Endothelial cell of umbilical vein (primary cell): ENCODE data around the gene KHDC1. TPM values are rescaled to one million over a fixed set of nuclear protein-coding genes. Genes with fewer than 3 reads are reported as not detected.
"Not testable (repeated sequence)": the region's sequence is repeated elsewhere in the genome, so short reads cannot be mapped to it uniquely, and the experiment has no call there.

ENCODE experiments used
- BruUV-seq: library from RNA; stranded (reverse); fragments of 400-500 nt; replicated peaks from 2 replicates; lab custom pipeline; 2021; lab: Mats Ljungman, UMichigan
- CTCF ChIA-PET: fragments of 300-600, 350-600 bp; sonication (Branson Sonifier 250); formaldehyde crosslinking; loops from one replicate; lab custom pipeline; 2021; ENCODE audit warnings: antibody characterized with exemption, inconsistent platforms; lab: Charles Lee
- POLR2A ChIA-PET: fragments of 300-600, 350-600 bp; sonication (Branson Sonifier 250); formaldehyde crosslinking; loops from one replicate; lab custom pipeline; 2021; ENCODE audit warnings: antibody characterized with exemption, inconsistent platforms; lab: Charles Lee
- DNase-seq: peaks from one replicate; pipeline ENCODE4 v3.0.0-alpha.2; 2011; ENCODE audit warnings: low read depth, low spot score
- FAIRE-seq: peaks from 2 replicates; lab custom pipeline; 2011; peaks lifted over from hg19 to GRCh38; lab: Jason Lieb, UNC
- H2AFZ ChIP-seq: 2 replicates; pipeline ENCODE4 v1.6.0; 2012; ENCODE audit warnings: low read depth, low read length, control low read depth, inconsistent platforms
- H3K27ac ChIP-seq: 2 replicates; pipeline ENCODE4 v1.5.1; 2011; ENCODE audit warnings: low read depth, mild to moderate bottlenecking, control low read depth, low read length, moderate library complexity; ENCODE audit not compliant: insufficient read depth
- H3K27me3 ChIP-seq, 2 experiments: 2 replicates each; pipeline versions ENCODE4 v1.6.0 to v1.6.1; 2011; ENCODE audit warnings: low read length in 2 of 2, mixed read lengths in 1 of 2; ENCODE audit not compliant: control insufficient read depth in 2 of 2, insufficient read depth in 2 of 2
- H3K36me3 ChIP-seq, 2 experiments: 2 replicates in 1 of 2; 3 replicates in 1 of 2; pipeline ENCODE4 v1.5.1; 2011; ENCODE audit warnings: low read length in 2 of 2, mild to moderate bottlenecking in 1 of 2, moderate library complexity in 1 of 2; ENCODE audit not compliant: control insufficient read depth in 2 of 2, insufficient read depth in 2 of 2; ENCODE audit errors: extremely low read depth in 1 of 2
- H3K4me1 ChIP-seq: 3 replicates; pipeline ENCODE4 v1.5.1; 2011; ENCODE audit warnings: mild to moderate bottlenecking, low read length; ENCODE audit not compliant: control insufficient read depth, insufficient read depth; ENCODE audit errors: extremely low read depth
- H3K4me2 ChIP-seq: 2 replicates; pipeline ENCODE4 v1.6.1; 2011; ENCODE audit warnings: low read length, control low read depth, mixed read lengths; ENCODE audit not compliant: insufficient read depth
- H3K4me3 ChIP-seq, 3 experiments: fragments of 200-600 bp in 1 of 3; sonication (generic), shearing (Covaris generic) in 1 of 3; replicated peaks in 1 of 3; 2 replicates each; pipeline ENCODE4 v1.5.1; 2011 to 2016; ENCODE audit warnings: control low read depth in 3 of 3, low read length in 3 of 3, mild to moderate bottlenecking in 2 of 3, inconsistent platforms in 1 of 3, low read depth in 1 of 3, moderate library complexity in 1 of 3; ENCODE audit not compliant: insufficient read depth in 1 of 3
- H3K79me2 ChIP-seq: 2 replicates; pipeline ENCODE4 v1.6.0; 2012; ENCODE audit warnings: low read length, inconsistent platforms; ENCODE audit not compliant: control insufficient read depth, insufficient read depth
- H3K9ac ChIP-seq: replicated peaks from 2 replicates; pipeline ENCODE3; 2011; ENCODE audit warnings: low read length, control low read depth; ENCODE audit not compliant: insufficient read depth; ENCODE audit errors: extremely low read depth
- H3K9me1 ChIP-seq: replicated peaks from 3 replicates; pipeline ENCODE4 v1.6.0; 2011; ENCODE audit warnings: mild to moderate bottlenecking, low read length; ENCODE audit not compliant: control insufficient read depth, insufficient read depth; ENCODE audit errors: extremely low read depth
- H3K9me3 ChIP-seq: replicated peaks from 2 replicates; pipeline ENCODE4 v1.5.1; 2012; ENCODE audit warnings: low read length, inconsistent platforms; ENCODE audit not compliant: control insufficient read depth, insufficient read depth
- H4K20me1 ChIP-seq: replicated peaks from 2 replicates; pipeline ENCODE3; 2011; ENCODE audit warnings: mild to moderate bottlenecking, low read length; ENCODE audit not compliant: control insufficient read depth, insufficient read depth; ENCODE audit errors: extremely low read depth
- CTCF ChIP-seq, 2 donors: IDR thresholded peaks; 1 replicate in 1 of 2; 2 replicates in 1 of 2; pipeline ENCODE4 v1.5.1; 2011; ENCODE audit warnings: low read length in 2 of 2, mild to moderate bottlenecking in 2 of 2, moderate library complexity in 2 of 2, control low read depth in 1 of 2, inconsistent platforms in 1 of 2, low read depth in 1 of 2; ENCODE audit not compliant: insufficient read depth in 1 of 2; ENCODE audit errors: extremely low read depth in 1 of 2
- EZH2 ChIP-seq: IDR thresholded peaks from 2 replicates; pipeline ENCODE4 v1.6.1; 2012; ENCODE audit warnings: borderline replicate concordance, low read depth, mild to moderate bottlenecking, moderate library complexity, low read length, inconsistent platforms; ENCODE audit not compliant: severe bottlenecking
- FOS ChIP-seq: IDR thresholded peaks from 2 replicates; pipeline ENCODE4 v1.6.1; 2011; ENCODE audit warnings: mild to moderate bottlenecking, low read length, moderate library complexity, borderline replicate concordance; ENCODE audit not compliant: insufficient read depth
- GATA2 ChIP-seq: IDR thresholded peaks from 2 replicates; pipeline ENCODE4 v1.7.0; 2011; ENCODE audit warnings: low read depth, mild to moderate bottlenecking, moderate library complexity, mixed read lengths, low read length; ENCODE audit not compliant: insufficient read length, insufficient read depth
- JUN ChIP-seq: IDR thresholded peaks from 2 replicates; pipeline ENCODE4 v1.6.1; 2011; ENCODE audit warnings: borderline replicate concordance, low read depth; ENCODE audit not compliant: insufficient read length, insufficient read depth
- MYC ChIP-seq: IDR thresholded peaks from one replicate; pipeline ENCODE4 v1.6.1; 2011; ENCODE audit warnings: mild to moderate bottlenecking, low read depth, low read length
- POLR2A ChIP-seq: IDR thresholded peaks from 2 replicates; pipeline ENCODE4 v1.6.1; 2012; ENCODE audit warnings: low read depth, mild to moderate bottlenecking, control low read depth, low read length
- POLR2AphosphoS5 ChIP-seq: IDR thresholded peaks from 2 replicates; pipeline ENCODE4 v1.6.1; 2012; ENCODE audit warnings: low read depth, mild to moderate bottlenecking, control low read depth, low read length, moderate library complexity; ENCODE audit not compliant: insufficient read depth
- dilution Hi-C: fragments of 300-500 bp; cut with MboI; formaldehyde crosslinking; loops from one replicate; pipeline ENCODE4 v1.15.0; 2019; ENCODE audit warnings: low sequenced_read_pairs; ENCODE audit not compliant: extremely low pct_ligation_motif_present
- intact Hi-C: fragments of 100-400 bp; cut with micrococcal nuclease; formaldehyde crosslinking; loops from one replicate; pipeline ENCODE4 v1.10.0; 2022
- polyA plus RNA-seq, 4 experiments: library from polyadenylated mRNA; depleted of rRNA in 3 of 4; stranded (reverse) in 3 of 4; unstranded in 1 of 4; fragments of >200 nt; gene quantifications; 2 replicates each; pipeline versions ENCODE4 v1.2.1 to v1.2.3, GENCODE V29; 2011 to 2012; ENCODE audit warnings: missing spikeins in 1 of 4
- total RNA-seq: library from RNA; stranded (reverse); gene quantifications from 2 replicates; pipeline ENCODE4 v1.2.3, GENCODE V29; 2021
- TF ChIP-seq, protein P1 (sequence below): IDR thresholded peaks from 2 replicates; pipeline ENCODE4 v1.6.1; 2011; ENCODE audit not compliant: insufficient read depth, insufficient read length

The KHDC1 gene
- total and polyA plus RNA-seq, 2 donors (not counting 3 experiments of a cell fraction or from before 2014, with no cell fraction given), result 3.3 to 4.4 TPM

DNA sequence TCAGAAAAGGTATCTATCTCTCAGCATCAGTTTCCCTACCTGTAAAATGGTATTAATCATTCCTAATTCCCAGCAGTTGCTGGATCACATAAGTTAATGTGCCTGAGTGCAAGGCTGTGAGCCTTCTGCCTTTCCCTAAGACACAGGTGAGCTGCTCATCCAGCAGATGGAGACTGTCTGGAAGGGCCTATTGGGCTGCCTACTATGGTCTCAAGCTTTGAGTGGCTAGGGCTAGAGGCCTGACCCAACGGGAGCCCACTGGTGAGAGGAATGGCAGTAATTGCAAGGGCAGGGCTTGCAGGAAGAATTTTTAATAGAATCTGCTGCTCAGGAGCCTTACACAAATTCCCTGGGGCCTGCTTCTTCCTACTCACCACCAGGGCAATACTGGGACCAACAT is 4.3 kb downstream of the KHDC1 start:
- no peaks in the 10 kb centered on the region for H3K9me3 ChIP-seq
- H3K4me2 ChIP-seq, result no peak overlapping the region
- no peaks in the 10 kb centered on the region for H3K36me3 ChIP-seq
- no peak for DNase-seq
- no peaks in the 10 kb centered on the region for H3K9me1 ChIP-seq
- BruUV-seq, result no TSS peak
- H2AFZ ChIP-seq, result no peak overlapping the region
- intact Hi-C loops, result no loop called here
- ChIA-PET CTCF (no interaction called here), POLR2A (no interaction called here)
- no peaks in the 10 kb centered on the region for H3K79me2 ChIP-seq
- no peaks in the 10 kb centered on the region for H4K20me1 ChIP-seq
- no peak overlapping the region for H3K4me3 ChIP-seq
- no peak for FAIRE-seq
- no peaks in the 10 kb centered on the region for H3K27me3 ChIP-seq
- dilution Hi-C loops, result no loop called here
- H3K4me1 ChIP-seq, result peaks cover 15% of the 10 kb centered on the region
- H3K27ac ChIP-seq, result no peak overlapping the region
- TF ChIP-seq POLR2AphosphoS5, result no peak
- TF ChIP-seq MYC, result no peak
- no peak for TF ChIP-seq JUN
- TF ChIP-seq CTCF (IDR thresholded peaks at IDR 0.05; ENCODE audit: extremely low read depth in 1 of 2, insufficient read depth in 1 of 2, low read depth in 1 of 2, low read length in 2 of 2), result no peak
- no peak for TF ChIP-seq EZH2
- TF ChIP-seq POLR2A, result no peak
- no peak for TF ChIP-seq GATA2
- TF ChIP-seq FOS, result no peak
- TF ChIP-seq, protein P1, sequence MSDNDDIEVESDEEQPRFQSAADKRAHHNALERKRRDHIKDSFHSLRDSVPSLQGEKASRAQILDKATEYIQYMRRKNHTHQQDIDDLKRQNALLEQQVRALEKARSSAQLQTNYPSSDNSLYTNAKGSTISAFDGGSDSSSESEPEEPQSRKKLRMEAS, result no peak
- no peak overlapping the region for H3K9ac ChIP-seq

DNA sequence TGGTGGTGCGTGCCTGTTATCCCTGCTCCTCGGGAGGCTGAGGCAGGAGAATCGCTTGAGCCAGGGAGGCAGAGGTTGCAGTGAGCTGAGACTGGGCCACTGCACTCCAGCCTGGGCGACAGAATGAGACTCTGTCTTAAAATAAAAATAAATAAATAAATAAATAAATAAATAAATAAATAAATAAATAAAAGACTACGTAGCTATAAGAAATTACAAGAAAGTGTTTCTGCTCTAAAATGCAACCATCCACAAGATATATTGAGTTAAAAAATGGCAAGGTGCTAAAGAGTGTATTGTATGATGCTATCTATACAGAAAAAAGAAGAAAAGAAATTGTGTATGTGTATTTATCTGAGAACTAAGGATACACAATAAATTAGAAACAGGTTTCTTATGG is 8.7 kb downstream of the KHDC1 start:
- H3K9me3 ChIP-seq, intact Hi-C loops, H3K4me1 ChIP-seq, dilution Hi-C loops, H3K9ac ChIP-seq, H4K20me1 ChIP-seq, H3K4me3 ChIP-seq, H3K27me3 ChIP-seq, H3K4me2 ChIP-seq, FAIRE-seq, H3K27ac ChIP-seq, H2AFZ ChIP-seq, DNase-seq, BruUV-seq, H3K36me3 ChIP-seq, POLR2A ChIA-PET, H3K79me2 ChIP-seq, H3K9me1 ChIP-seq: not testable (repeated sequence)
- CTCF ChIA-PET, result interaction anchor here (0.6 to 1.2 kb wide), 3 partner anchors 28 to 135 kb away, joined by 3 to 5 read pairs (median 3); no protein-coding TSS in a partner anchor
